NCI-H524 (cell line): ENCODE measurements around the gene CPPED1.
"Not testable (repeated sequence)": the region's sequence is repeated elsewhere in the genome, so short reads cannot be mapped to it uniquely, and the experiment has no call there.

Experiments used
- DNase-seq, 2 experiments: peaks; one replicate each; lab custom pipeline; 2025; lab: John Stamatoyannopoulos, UW

The CPPED1 gene, protein sequence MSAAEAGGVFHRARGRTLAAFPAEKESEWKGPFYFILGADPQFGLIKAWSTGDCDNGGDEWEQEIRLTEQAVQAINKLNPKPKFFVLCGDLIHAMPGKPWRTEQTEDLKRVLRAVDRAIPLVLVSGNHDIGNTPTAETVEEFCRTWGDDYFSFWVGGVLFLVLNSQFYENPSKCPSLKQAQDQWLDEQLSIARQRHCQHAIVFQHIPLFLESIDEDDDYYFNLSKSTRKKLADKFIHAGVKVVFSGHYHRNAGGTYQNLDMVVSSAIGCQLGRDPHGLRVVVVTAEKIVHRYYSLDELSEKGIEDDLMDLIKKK

DNA sequence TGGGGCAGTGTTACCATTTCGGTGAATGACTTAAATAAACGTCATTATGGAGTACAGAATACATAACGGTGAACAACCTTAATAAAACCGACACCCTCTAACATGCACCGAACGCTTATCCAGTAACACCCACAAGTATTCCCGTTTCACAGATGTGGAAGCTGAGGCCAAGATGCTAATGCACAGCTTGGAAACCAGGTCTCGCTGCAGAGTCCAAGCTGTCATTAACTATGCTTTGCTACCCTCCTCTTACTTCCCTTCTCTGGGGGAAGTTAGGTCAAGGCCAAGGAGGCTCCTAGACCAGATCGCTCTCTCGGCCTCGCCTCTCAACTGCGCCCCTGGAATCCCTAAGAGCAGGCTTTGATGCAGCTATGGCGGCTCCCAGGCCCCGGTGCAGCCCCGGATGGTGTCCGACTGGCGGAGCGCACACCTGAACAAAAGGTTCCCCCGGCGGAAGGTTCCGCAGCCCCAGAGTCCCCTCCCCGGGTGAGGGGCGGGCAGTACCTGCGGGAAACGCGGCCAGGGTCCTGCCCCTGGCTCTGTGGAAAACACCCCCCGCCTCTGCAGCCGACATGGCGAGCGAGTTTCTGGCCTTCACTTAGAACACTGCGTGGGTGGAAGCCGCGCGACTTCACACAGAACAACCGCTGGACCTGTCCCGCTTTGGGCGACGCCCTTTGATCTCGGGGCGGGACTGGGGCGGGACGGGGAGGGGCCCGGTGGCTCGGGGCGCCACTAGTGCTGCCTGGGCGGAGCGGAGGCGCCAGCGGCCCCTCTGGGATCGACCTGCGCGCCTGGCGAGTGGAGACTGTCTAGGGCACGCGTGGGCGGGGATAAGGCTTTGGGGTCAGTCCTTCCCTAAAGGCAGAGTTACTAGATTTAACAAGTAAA is at the start of gene CPPED1:
CPPED1 (minus strand) TSS at position 685 of the 891 bp plus-strand sequence; CDS start at position 574, 111 bp downstream.
- DNase-seq = peak; percentile 89 to 91

DNA sequence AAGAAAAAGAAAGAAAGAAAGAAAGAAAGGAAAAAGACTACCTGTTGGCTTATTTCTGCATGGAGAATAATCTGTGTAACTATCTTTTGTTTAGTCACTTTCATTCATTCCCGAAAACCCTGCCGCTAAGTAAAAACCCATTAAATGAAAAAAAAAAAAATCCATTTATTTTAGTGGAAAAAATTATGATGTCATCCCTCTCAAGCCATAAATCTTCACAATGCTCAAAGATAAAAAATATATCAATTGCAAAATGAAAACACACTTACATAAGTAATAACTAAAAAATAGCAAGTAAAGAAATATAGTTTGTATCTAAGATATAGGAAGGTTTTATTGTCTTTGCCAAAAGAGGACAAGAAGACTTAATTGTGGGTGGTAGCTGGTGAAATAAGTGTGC is 46.5 kb upstream of the CPPED1 start:
- DNase-seq = no peak

DNA sequence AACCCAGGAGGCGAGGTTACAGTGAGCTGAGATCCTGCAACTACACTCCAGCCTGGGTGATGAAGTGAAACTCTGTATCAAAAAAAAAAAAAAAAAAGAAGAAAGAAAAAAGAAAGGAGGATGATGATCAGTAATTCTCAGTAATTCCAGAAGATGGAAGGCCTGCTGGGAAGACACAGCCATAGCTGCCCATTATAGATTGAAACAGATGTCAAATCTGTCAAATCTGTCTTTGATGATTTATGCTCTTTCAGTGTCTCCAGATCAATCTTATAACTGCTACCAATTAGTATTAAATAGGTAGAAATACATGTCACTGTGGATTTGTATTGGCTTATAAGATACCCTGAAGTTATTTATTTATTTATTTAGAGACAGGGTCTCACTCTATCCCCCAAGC is 42.9 kb upstream of the CPPED1 start:
- no peak for DNase-seq

DNA sequence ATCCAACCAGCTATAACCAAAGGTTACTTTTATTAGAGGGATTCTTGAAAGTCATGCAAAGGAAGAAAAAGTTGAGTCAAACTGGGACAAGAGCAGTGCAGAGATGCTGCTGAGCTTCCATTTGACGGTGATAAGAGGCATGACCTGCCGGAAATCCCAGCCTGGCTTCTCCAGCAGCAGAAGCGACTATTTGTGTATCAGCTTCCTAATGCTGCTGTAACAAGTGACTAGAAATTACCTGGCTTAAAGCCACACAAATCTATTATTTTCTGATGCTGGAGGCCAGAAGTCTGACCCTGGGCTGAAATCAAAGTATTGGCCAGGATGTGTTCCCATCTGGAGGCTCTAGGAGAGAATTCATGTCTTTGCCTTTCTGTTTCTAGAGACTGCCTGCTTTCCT is 41.6 kb upstream of the CPPED1 start:
- no peak for DNase-seq

DNA sequence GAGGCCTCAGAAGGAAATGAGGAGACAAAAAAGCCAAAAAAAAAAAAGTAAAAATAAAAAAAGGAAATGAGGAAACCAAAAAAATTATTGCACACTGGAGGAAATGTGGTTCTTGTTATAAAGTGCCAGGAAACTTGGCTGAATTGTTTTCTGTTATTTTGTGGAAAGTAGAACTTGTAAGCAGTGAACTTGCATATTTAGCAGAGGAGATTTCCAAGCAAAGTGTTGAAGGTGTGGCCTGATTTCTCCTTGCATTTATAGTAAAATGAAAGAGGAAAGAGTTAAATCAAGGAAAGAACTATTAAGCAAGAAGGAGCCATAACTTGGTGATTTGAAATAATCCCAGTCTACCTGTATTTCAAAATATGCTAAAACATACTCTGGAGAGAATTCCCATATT is 34.1 kb upstream of the CPPED1 start:
- DNase-seq = no peak

DNA sequence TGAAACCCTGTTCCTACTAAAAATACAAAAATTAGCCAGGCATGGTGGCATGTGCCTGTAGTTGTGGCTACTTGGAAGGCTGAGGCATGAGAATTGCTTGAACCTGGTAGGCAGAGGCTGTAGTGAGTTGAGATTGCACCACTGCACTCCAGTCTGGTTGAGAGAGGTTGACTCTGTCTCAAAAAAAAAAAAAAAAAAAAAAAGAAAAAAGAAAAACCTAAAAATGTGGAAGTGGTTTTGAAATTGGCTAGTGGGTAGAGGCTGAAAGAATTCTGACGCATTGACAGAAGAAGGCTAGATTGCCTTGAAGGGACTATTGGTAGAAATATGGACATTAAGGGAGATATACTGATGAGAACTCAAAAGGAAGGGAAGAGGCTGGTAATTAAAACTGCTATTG is 33.6 kb upstream of the CPPED1 start:
- no peak for DNase-seq

DNA sequence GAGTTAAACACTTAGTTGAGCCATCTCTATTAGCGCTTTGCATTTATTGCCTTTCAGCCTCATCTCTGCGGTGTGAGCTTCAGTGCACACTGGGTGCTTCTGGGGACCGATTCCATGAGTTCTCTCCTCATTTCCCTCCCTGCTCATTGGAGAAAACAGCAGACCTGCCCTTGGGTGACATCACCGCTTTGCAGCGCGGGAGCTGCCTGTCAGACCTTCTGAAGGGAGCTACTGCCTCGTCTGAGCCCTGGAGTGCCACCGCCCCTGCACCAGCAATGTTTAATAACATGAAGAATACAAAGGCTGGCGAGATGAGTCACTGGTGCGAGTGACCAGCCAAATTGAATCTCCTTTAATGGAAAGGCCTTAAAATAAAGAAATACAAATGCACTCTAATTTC is 30.2 kb upstream of the CPPED1 start:
- DNase-seq = no peak

DNA sequence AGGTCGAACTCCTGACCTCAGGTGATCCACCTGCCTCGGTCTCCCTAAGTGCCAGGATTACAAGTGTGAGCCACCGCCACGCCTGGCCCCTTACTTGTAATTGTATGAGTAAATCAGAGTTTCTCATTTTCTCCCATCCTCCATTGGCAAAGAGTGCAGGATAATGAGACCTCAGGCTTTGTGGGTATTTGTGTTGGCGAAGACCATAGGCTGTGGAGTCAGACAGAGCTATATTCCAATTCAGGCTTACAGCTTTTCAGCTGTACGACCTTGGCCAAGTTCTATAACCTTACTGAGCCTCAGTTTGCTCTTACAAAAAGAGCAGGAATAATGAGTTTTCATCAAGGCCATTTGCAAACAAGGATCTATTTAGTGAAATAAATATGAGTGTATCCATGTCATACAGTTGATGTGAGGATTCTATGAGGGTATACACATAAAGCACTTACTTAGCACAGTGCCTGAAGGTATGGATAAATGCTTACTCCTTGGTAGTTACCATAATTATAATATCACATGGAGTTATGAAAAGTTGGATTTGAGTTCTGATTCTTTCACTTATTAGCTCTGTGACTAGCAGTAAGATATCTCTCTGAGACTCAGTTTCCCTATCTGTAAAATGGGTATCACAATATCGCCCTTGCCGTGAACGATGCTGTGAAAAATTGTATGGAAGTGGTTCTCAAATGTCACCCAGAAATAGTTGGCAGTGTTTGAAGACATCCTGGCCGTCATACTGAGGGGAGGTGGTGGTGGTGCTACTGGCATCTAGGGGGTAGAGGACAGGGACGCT is 25.6 kb upstream of the CPPED1 start:
- no peak for DNase-seq

DNA sequence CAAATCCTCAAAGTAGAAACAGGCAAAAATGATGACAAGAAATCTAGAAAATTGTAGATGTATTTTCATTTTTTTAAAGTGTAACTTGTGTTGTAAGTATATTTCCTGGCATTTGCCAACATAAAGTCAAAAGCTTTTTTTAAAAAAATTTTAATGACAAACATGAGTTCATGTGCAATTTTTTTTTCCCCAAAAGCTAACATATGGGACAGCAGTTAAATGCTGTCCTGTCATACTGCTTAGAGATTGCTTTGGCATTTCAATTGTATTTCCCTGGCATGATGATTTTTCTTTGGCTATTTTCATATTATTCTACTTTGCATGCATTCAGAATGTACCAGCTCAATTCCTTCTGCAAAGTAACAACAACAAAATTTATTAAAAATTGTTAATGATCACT is 24.5 kb upstream of the CPPED1 start:
- no peak for DNase-seq

DNA sequence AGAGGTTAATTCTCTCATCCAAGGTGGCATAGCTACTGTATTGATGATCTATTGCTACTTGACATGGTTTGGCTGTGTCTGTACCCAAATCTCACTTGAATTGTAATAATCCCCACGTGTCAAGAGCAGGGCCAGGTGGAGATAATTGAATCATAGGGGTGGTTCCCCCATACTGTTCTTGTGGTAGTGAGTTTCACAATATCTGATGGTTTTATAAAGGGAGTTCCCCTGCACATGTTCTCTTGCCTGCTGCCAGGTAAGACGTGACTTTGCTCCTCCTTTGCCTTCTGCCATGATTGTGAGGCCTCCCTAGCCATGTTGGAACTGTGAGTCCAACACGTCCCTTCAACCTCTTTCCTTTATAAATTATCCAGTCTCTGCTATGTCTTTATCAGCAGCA is 22.9 kb upstream of the CPPED1 start:
- DNase-seq = no peak

DNA sequence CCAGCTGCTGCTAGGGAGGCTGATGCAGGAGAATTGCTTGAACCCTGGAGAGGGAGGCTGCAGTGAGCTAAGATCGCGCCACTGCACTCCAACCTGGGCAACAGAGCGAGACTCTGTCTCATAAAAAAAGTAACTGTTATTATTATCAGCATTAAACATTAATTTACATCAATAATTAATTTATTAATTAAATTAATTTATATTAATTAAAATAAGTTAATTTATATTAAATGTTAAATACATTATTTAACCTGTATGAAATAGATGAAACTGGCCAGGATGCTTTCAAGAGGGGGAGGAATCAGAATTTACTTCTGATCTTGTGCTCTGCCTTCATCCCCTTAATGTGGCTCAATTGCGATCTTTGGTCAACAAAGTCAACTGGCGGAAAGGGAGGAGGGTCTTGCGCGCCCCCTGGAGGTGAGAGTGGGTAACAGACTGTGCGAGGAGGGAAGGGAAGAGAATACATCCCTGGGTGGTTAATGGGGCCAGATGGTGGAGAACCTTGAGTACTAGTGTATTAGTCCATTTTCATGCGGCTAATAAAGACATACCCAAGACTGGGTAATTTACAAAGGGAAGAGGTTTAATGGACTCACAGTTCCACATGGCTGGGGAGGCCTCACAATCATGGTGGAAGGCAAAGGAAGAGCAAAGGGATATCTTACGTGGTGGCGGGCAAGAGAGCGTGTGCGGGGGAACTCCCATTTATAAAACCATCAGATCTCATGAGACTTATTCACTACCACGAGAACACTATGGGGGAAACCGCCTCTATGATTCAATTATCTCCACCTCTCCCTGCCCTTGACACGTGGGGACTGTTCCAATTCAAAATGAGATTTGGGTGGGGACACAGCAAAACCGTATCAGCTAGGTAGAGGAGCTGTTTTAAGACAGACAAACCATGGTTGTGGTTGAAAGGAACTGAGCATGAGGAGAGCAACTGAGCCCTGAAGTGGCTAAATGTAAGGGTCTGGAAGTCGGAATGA is 15.7 kb upstream of the CPPED1 start:
- DNase-seq = peak; percentile 92 to 93

DNA sequence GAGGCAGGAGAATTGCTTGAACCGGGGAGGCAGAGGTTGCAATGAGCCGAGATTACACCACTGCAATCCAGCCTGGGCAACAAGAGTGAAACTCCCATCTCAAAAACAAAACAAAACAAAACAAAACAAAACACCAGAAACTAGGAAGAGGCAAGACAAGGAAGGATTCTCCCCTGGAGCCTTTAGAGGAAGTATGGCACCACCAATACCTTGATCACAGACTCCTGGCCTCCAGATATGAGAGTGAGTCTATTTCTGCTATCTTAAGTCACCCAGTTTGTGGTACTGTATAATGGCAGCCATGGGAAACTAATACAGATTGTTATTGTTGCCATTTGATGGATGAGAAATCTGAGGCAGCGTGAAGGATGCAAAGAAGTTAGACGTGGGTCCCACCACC is 14.6 kb upstream of the CPPED1 start:
- no peak for DNase-seq

DNA sequence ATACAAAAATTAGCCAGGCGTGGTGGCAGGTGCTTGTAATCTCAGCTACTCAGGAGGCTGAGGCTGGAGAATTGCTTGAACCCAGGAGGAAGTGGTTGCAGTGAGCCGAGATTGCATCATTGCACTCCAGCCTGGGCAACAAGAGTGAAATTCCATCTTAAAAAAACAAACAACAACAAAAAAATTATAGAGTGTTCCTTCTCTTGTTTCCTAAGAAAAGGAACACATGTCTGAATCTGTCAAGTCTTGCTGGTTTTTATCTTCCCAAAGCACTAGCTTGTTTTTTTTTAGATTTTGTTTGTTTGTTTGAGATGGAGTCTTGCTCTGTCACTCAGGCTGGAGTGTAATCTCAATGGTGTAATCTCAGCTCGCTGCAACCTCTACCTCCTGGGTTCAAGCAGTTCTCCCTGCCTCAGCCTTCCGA is 13.1 kb upstream of the CPPED1 start:
- not testable (repeated sequence) for DNase-seq

DNA sequence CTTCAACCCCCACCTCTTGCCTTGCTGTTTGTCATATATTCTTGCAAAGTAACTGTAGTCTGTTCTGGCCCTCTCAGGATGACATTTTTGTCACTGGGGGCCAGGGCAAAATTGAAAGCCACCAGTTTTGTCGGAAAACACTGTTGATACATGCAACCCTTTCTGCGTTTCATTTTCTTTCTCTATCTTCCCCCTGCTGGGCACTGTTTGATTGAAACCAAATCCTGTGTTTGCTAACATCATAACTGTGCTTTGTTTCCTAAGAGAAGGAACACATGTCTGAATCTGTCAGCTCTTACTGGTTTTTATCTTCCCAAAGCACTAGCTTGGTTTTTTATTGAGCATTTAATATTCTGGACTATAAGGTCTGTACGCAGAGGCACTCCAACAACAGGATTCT is 11.7 kb upstream of the CPPED1 start:
- DNase-seq = no peak

DNA sequence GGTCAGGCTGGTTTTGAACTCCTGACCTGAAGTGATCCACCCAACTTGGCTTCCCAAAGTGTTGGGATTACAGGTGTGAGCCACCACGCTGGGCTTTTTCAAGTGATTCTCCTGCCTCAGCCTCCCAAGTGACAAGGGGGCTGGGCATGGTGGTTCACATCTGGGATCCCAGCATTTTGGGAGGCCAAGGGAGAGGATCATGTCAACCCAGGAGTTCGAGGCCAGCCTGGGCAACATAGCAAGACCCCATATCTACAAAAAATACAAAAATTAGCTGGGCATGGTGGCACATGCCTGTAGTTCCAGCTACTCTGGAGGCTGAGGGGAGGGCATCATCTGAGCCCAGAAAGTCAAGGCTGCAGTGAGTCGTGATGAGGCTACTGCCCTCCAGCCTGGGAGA is 10.0 kb upstream of the CPPED1 start:
- not testable (repeated sequence) for DNase-seq

DNA sequence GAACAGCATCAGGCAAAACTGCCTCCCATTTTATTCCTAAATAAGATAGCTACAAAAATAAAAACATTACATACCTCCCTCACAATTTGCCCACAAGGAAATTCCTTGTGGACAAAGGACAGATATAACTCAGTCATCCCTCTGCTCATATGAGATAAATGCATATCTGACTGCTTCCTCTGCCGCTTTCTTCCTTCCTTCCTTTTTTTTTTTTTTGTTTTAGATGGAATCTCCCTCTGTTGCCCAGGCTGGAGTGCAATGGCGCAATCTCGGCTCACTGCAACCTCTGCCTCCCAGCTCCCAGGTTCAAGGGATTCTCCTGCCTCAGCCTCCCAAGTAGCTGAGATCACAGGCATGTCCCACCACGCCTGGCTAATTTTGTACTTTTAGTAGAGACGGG is 9.6 kb upstream of the CPPED1 start:
- DNase-seq = not testable (repeated sequence)

DNA sequence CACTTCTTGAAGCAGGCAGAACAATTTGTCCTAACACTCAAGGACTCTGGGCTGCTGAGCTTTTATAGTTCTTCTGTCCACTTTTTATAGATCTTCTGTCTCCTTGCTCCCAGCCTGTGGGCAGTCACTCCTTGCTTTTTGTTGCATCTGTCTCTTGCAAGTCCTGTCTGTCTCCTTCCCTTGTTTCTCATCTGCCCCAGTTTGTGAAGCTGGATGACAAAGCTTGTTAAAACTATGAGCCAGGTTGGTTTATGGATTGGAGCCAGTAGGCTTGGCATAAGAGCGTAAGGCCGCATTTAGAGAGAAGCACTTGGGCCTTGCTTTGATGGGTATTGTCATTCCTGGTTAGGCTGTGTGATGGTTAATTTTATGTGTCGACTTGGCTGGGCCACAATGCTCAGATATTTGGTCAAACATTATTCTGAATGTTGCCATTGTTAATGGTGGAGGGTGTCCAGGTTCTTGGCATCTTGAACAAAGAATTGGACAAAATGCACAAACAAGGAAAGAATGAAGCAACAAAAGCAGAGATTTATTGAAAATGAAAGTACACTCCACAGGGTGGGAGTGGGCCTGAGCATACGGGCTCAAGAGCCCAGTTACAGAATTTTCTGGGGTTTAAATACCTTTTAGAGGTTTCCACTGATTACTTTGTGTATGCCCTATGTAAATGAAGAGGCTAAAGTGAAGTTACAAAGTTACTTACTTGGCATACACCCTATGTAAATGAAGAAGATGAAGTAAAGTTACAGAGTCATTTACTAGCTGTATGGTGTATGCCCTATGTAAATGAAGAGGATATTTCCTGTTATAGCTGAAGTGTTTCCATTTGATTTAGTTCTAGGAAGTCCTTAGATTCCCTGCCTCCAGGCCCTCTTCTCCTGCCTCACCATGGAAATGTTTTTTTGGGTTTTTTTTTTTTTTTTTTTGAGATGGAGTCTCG is 8.0 kb upstream of the CPPED1 start:
- DNase-seq = no peak

DNA sequence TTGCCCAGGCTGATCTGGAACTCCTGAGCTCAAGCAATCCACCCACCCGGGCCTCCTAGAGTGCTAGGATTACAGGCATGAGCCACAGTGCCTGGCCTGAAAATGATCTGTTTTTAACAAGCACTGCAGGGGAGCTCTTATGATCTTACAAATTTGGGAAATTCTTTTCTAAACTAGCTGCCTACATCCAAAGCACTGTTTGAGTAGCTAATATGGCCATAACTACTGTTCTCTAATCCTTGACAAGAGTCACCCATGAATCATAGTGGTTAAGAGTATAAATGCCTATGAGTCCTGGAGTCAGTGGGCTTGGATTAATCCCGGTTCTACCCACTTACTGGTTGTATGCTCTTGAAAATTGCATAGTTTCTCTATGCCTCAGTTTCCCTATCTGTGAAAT is 1.4 kb upstream of the CPPED1 start:
- no peak for DNase-seq

DNA sequence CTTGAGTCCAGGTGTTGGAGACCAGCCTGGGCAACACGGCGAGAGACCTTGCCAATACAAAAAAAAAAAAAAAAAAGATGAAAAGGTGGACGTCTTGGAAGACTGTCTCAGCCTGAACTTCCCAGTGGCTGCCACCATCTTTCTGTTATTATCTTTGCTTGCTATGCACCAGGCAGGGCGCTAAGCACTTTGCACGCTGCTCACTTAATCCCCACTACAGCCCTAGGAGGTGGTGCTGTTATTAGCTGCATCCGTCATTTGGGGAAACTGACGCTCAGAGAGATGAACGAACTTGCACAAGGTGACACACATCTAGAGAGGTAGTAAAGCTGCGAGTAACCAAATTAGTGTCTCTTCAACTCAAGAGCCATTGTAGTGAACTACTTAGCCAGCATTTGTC is 708 bp upstream of the CPPED1 start:
- no peak for DNase-seq

DNA sequence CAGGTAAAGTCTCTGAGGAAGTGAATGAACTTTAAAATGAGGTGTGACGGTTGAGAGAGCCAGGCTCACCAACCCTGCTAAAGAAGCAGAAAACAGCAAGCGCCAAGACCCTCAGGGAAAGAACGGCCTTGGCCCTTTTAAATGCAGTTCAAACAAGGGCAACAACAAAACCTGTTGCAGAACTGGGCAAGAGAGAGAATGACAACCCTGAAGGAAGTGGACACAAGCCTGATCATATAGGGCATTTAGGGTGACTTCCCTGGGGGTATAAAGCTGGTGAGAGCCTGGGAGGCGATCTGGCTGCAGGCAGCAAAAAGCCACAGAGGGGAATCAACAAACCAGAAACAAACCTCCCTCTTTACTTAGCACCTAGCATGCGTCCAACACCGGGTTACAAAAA is 1.0 kb downstream of the CPPED1 start:
- no peak for DNase-seq
